Calu3 (cell line): ENCODE data around the gene CCSER2. TPM values are rescaled to one million over a fixed set of nuclear protein-coding genes. Genes with fewer than 3 reads are reported as not detected.
A peak's percentile ranks its signal among the peaks of the same experiment; 100 is the strongest.
"Not testable (repeated sequence)": the region's sequence is repeated elsewhere in the genome, so short reads cannot be mapped to it uniquely, and the experiment has no call there.

Experiments used
- BruUV-seq: library from RNA; stranded (reverse); fragments of 400-500 nt; replicated peaks from 2 replicates; lab custom pipeline; 2021; lab: Mats Ljungman, UMichigan
- CTCF ChIA-PET: fragments of 300-600 bp; sonication (Branson Sonifier 250); formaldehyde crosslinking; loops from one replicate; lab custom pipeline; 2022; ENCODE audit warnings: antibody characterized with exemption; lab: Charles Lee
- DNase-seq: peaks from one replicate; pipeline ENCODE4 v3.0.0; 2022
- H3K27ac Mint-ChIP-seq: one replicate; pipeline ENCODE4 v1.8.0; 2022; ENCODE audit warnings: mixed read lengths; ENCODE audit not compliant: unreplicated experiment
- H3K27me3 Mint-ChIP-seq: one replicate; pipeline ENCODE4 v1.8.0; 2022; ENCODE audit warnings: mixed read lengths; ENCODE audit not compliant: unreplicated experiment
- H3K36me3 Mint-ChIP-seq: one replicate; pipeline ENCODE4 v1.8.0; 2022; ENCODE audit warnings: mild to moderate bottlenecking, moderate library complexity, mixed read lengths; ENCODE audit not compliant: insufficient read depth, unreplicated experiment
- H3K4me1 Mint-ChIP-seq: one replicate; pipeline ENCODE4 v1.8.0; 2022; ENCODE audit warnings: mild to moderate bottlenecking, low read depth, mixed read lengths; ENCODE audit not compliant: unreplicated experiment
- H3K4me3 Mint-ChIP-seq: one replicate; pipeline ENCODE4 v1.8.0; 2022; ENCODE audit warnings: mild to moderate bottlenecking, low read depth, moderate library complexity, mixed read lengths; ENCODE audit not compliant: unreplicated experiment
- H3K9me3 Mint-ChIP-seq: one replicate; pipeline ENCODE4 v1.8.0; 2022; ENCODE audit warnings: low read depth, mixed read lengths; ENCODE audit not compliant: unreplicated experiment
- CTCF ChIP-seq: fragments of 200-600 bp; IDR thresholded peaks from one replicate; pipeline ENCODE4 v1.8.0; 2022; ENCODE audit warnings: antibody characterized with exemption; ENCODE audit not compliant: unreplicated experiment
- intact Hi-C: fragments of 100-400 bp; cut with micrococcal nuclease; formaldehyde crosslinking; loops from one replicate; pipeline ENCODE4 v1.10.0; 2022; ENCODE audit not compliant: unreplicated experiment
- total RNA-seq: library from RNA; stranded (reverse); gene quantifications from 2 replicates; pipeline ENCODE4 v1.2.3, GENCODE V29; 2022

CCSER2 gene
- total RNA-seq, 1 experiment from 2014 or later: 27.8 TPM

DNA sequence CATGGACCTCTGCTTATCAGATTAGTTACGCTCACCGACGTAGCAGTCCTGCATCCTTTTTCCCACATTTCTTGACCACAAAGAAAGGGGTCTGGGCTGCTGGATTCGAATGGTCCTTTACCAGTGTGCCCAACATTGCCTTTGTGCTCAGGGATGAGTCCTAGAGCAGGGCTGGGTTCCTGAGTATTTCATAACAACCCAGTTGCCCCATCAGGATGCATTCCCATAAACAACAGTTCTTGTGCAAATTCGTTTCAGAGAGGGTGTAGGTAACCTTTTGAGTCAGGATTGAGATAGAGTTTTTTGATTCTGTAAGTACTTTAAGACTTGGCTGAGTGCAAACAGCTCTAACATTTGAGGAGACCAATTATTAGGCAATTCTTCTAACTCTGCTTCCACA is 200.1 kb downstream of the CCSER2 start:
- H3K9me3 Mint-ChIP-seq, H3K36me3 Mint-ChIP-seq, intact Hi-C loops, BruUV-seq, CTCF ChIA-PET, H3K4me3 Mint-ChIP-seq, DNase-seq, H3K27me3 Mint-ChIP-seq: not testable (repeated sequence)
- Mint-ChIP-seq H3K4me1 (peaks cover 33% of the 10 kb centered on the region), H3K27ac (peak overlapping the region; percentile 50)

DNA sequence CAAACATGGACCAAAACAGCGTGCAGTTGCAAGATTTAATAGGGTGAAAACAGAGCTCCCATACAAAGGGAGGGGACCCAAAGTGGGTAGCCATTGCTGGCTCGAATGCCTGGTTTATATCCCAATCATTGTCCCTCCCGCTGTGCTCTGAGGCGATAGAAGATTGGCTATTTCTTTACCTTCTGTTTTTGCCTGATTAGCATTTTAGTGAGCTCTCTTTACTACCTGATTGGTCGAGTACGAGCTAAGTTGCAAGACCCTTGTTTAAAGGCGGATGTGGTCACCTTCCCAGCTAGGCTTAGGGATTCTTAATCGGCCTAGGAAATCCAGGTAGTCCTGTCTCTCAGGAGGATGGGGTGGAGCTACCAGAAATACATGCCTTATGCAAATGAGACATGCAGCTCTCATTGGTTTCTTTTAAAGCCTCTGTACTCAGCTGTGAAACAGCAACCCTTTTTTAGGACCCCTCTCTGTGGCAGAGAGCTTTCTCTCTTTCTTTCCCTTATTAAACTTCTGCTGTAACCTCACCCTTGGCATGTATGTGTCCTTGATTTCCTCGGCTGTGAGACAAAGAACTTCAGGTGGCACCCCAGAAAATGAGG is 202.4 kb downstream of the CCSER2 start:
- H3K4me1 Mint-ChIP-seq: peaks cover 30% of the 10 kb centered on the region
- intact Hi-C loops: no loop called here
- no peaks in the 10 kb centered on the region for H3K27me3 Mint-ChIP-seq
- no TSS peak for BruUV-seq
- H3K27ac Mint-ChIP-seq: no peak overlapping the region
- CTCF ChIA-PET: no interaction called here
- no peaks in the 10 kb centered on the region for H3K9me3 Mint-ChIP-seq
- no peak for TF ChIP-seq CTCF
- no peak overlapping the region for H3K4me3 Mint-ChIP-seq
- H3K36me3 Mint-ChIP-seq: peaks cover 6% of the 10 kb centered on the region
- no peak for DNase-seq

DNA sequence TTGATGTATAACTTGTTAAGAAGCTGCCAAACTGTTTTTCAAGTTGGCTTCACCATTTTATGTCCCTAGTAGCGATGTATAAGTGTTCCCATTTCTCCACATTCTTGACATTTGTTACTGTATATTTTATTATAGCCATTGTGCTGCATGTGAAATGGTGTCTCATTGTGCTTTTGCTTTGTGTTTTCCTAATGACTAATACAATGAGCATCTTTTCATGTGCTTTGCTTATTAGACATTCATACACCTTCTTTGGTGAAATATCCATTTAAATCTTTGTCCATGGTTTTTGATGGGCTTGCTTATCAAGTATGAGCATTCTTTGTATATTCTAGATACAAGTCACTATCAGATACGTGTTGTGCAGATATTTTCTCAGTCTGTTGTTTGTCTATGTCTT is 203.0 kb downstream of the CCSER2 start:
- Mint-ChIP-seq H3K4me3 (no peak overlapping the region), H3K36me3 (peaks cover 6% of the 10 kb centered on the region), H3K27ac (no peak overlapping the region), H3K27me3 (no peaks in the 10 kb centered on the region), H3K9me3 (no peaks in the 10 kb centered on the region), H3K4me1 (peaks cover 27% of the 10 kb centered on the region)
- intact Hi-C loops: no loop called here
- BruUV-seq: no TSS peak
- TF ChIP-seq CTCF: no peak
- DNase-seq: no peak
- CTCF ChIA-PET: no interaction called here

GRCh38 chr10:84534168-84534567 is 205.8 kb downstream of the CCSER2 start:
- intact Hi-C loops: no loop called here
- peaks cover 7% of the 10 kb centered on the region for H3K4me1 Mint-ChIP-seq
- CTCF ChIA-PET: interaction anchor here (1.0 kb wide), 1 partner anchor 104 kb away, joined by 6 read pairs; no protein-coding TSS in a partner anchor
- H3K4me3 Mint-ChIP-seq: no peak overlapping the region
- no peak for DNase-seq
- BruUV-seq: no TSS peak
- no peak overlapping the region for H3K27ac Mint-ChIP-seq
- no peak for TF ChIP-seq CTCF
- H3K27me3 Mint-ChIP-seq: no peaks in the 10 kb centered on the region
- H3K36me3 Mint-ChIP-seq: no peaks in the 10 kb centered on the region
- no peaks in the 10 kb centered on the region for H3K9me3 Mint-ChIP-seq

DNA sequence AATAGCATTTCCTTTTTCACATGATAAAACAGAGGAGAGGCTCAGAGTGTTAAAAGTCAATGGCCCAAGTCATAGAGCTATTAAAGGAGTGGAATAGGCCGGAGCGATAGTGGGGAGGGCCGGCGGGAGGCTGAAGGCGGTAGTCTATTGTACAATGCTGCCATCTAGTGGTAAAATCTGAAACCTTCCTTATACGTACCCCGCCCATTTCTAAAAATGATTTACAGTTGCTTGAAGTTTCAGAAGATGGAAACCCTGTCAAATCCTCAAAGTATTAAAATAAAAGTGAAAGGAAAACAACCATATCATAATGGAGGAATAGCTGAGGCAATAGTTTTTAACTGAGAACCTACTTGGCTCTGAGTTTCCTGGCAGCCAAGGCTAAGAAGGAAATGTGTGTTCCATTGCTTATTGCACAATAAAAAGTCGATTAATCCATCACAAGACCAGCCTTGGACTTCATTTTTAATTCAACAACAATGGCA is 209.1 kb downstream of the CCSER2 start:
- Mint-ChIP-seq H3K4me1 (no peaks in the 10 kb centered on the region), H3K4me3 (no peak overlapping the region), H3K9me3 (no peaks in the 10 kb centered on the region), H3K27me3 (no peaks in the 10 kb centered on the region), H3K27ac (no peak overlapping the region), H3K36me3 (no peaks in the 10 kb centered on the region)
- intact Hi-C loops: loop anchor here (1.0 kb wide), 3 partner anchors 107 to 273 kb away; no protein-coding TSS in a partner anchor
- no TSS peak for BruUV-seq
- DNase-seq: peak; percentile 37
- CTCF ChIA-PET: interaction anchor here (0.5 to 1.7 kb wide), 12 partner anchors 11 to 273 kb away, joined by 3 to 25 read pairs (median 6); no protein-coding TSS in a partner anchor
- TF ChIP-seq CTCF: peak; percentile 52
